Stomach (tissue), 9 donors: ENCODE results near the gene SPATA18. TPM values are rescaled to one million over a fixed set of nuclear protein-coding genes. Genes with fewer than 3 reads are reported as not detected.

Experiments used
- DNase-seq, 2 donors: peaks; one replicate each; pipeline versions ENCODE4 v3.0.0 to v3.0.0-alpha.2; 2013 to 2019
- H3K27ac ChIP-seq, 5 donors: fragments of 200-600 bp in 4 of 5; sonication (generic) in 4 of 5; one replicate each; pipeline ENCODE4 v1.5.1; 2013 to 2019; ENCODE audit warnings: mild to moderate bottlenecking in 1 of 5, moderate library complexity in 1 of 5
- H3K27me3 ChIP-seq, 3 donors: fragments of 200-600 bp; sonication (generic); one replicate each; pipeline ENCODE4 v1.5.1; 2017 to 2019; ENCODE audit warnings: mixed run types in 1 of 3
- H3K36me3 ChIP-seq, 4 donors: fragments of 200-600 bp; sonication (generic); 1 replicate in 3 of 4; 2 replicates in 1 of 4; pipeline ENCODE4 v1.5.1; 2016 to 2019
- H3K4me1 ChIP-seq, 4 donors: fragments of 200-600 bp; sonication (generic); one replicate each; pipeline ENCODE4 v1.5.1; 2016 to 2019
- H3K4me3 ChIP-seq, 4 donors: fragments of 200-600 bp; sonication (generic) in 3 of 4; one replicate each; pipeline ENCODE4 v1.5.1; 2016 to 2019; ENCODE audit warnings: mild to moderate bottlenecking in 1 of 4
- H3K9me3 ChIP-seq, 4 donors: fragments of 200-600 bp; sonication (generic); one replicate each; pipeline ENCODE4 v1.5.1; 2016 to 2019
- CTCF ChIP-seq, 7 experiments: fragments of 450-650 bp in 4 of 7; fragments of 200-600 bp in 3 of 7; sonication (generic) in 3 of 7; IDR thresholded peaks; one replicate each; pipeline ENCODE4 v1.5.1; 2016 to 2019; ENCODE audit warnings: antibody characterized with exemption in 7 of 7, control low read depth in 2 of 7, mild to moderate bottlenecking in 1 of 7
- EP300 ChIP-seq: sonication (generic); formaldehyde crosslinking; IDR thresholded peaks from one replicate; pipeline ENCODE4 v1.6.1; 2017; ENCODE audit warnings: antibody characterized with exemption
- POLR2A ChIP-seq, 4 donors: fragments of 450-650 bp; IDR thresholded peaks; one replicate each; pipeline ENCODE4 v1.6.1; 2016; ENCODE audit warnings: antibody characterized with exemption in 4 of 4, control low read depth in 2 of 4, mild to moderate bottlenecking in 1 of 4, moderate library complexity in 1 of 4
- POLR2AphosphoS5 ChIP-seq, 3 donors: sonication (generic); formaldehyde crosslinking; IDR thresholded peaks; one replicate each; pipeline ENCODE4 v1.6.1; 2016; ENCODE audit warnings: antibody characterized with exemption in 3 of 3
- WGBS, 5 donors: extraction: QIAGEN DNeasy Blood & Tissue Kit in 3 of 5; methylation state at CpG; one replicate each; pipeline versions ENCODE4 v1.1.5 to v1.1.7; 2013 to 2018; 5-methylcytosine and 5-hydroxymethylcytosine counted together
- intact Hi-C: fragments of 100-400 bp; cut with DNase I; formaldehyde crosslinking; loops from one replicate; pipeline ENCODE4 v1.15.1; 2023; ENCODE audit warnings: low total_unique reads
- polyA plus RNA-seq, 3 donors: library from polyadenylated mRNA; stranded (reverse); fragments of 200-250 nt; gene quantifications; one replicate each; pipeline ENCODE4 v1.2.3, GENCODE V29; 2013
- total RNA-seq, 5 donors: library from RNA; depleted of rRNA; stranded (reverse); fragments of >200 nt; gene quantifications; one replicate each; pipeline versions ENCODE4 v1.1.0 to v1.2.3, GENCODE V29; 2014 to 2016
- donor health status: healthy with polysubstance abuse.
- donor health status: Bipolar disorder and iron deficiency.
- donor health status: healthy.

SPATA18 gene
- total and polyA plus RNA-seq, 8 donors, result 1.8 to 21.1 (median 3.9) TPM; not detected in 1

DNA sequence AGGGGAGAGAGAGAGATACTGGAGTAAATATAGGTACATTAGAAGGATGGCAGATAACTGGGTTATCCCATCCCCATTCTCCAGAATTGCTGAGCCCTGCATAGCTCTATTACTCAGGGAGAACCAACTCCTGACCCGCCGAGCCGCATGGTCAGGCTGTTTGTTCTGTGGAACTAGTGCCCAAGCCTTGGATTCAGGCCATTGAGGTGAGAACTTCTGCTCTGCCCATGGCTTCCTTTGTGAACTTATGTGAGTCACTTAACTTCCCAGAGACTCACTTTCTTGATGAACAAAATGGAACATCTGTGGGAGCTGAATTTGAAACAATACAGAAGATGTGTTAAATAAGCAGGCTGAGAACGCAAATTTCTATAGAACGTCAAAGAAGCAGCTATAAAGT, 54.2 kb downstream of the SPATA18 start:
- whole genome bisulfite sequencing, 5 donors, result 70 to 82% (median 77%) methylated on average over 5 of the region's 5 CpGs

GRCh38 chr4:52106191-52106590, 55.1 kb downstream of the SPATA18 start:
- no peak for DNase-seq
- no peaks in the 10 kb centered on the region for H3K27me3 ChIP-seq
- no peak for TF ChIP-seq EP300
- TF ChIP-seq CTCF (IDR thresholded peaks at IDR 0.05), result no peak
- TF ChIP-seq POLR2A (IDR thresholded peaks at IDR 0.05), result no peak
- no peak overlapping the region for H3K4me3 ChIP-seq
- intact Hi-C loops, result no loop called here
- H3K9me3 ChIP-seq, result no peaks in the 10 kb centered on the region
- 43 to 64% (median 54%) methylated on average over 1 of the region's 1 CpG for WGBS, 5 donors
- H3K4me1 ChIP-seq, result no peaks in the 10 kb centered on the region
- no peaks in the 10 kb centered on the region for H3K36me3 ChIP-seq
- H3K27ac ChIP-seq, result no peak overlapping the region

More for the DNA sequence above, 54.2 kb downstream of the SPATA18 start:
- H3K9me3 ChIP-seq, result no peaks in the 10 kb centered on the region
- no peak for DNase-seq
- TF ChIP-seq POLR2AphosphoS5 (IDR thresholded peaks at IDR 0.05) (no peak), POLR2A (IDR thresholded peaks at IDR 0.05) (no peak), CTCF (IDR thresholded peaks at IDR 0.05) (no peak), EP300 (no peak)
- no peaks in the 10 kb centered on the region for H3K27me3 ChIP-seq
- intact Hi-C loops, result no loop called here
- H3K4me3 ChIP-seq, result no peak overlapping the region
- H3K4me1 ChIP-seq, result no peaks in the 10 kb centered on the region
- H3K36me3 ChIP-seq, result no peaks in the 10 kb centered on the region
- no peak overlapping the region for H3K27ac ChIP-seq

- H3K27me3 ChIP-seq, result no peaks in the 10 kb centered on the region
- H3K36me3 ChIP-seq, result no peaks in the 10 kb centered on the region
- no peak overlapping the region for H3K4me3 ChIP-seq
- H3K27ac ChIP-seq, result no peak overlapping the region
- H3K9me3 ChIP-seq, result no peaks in the 10 kb centered on the region
- intact Hi-C loops, result no loop called here
- no peaks in the 10 kb centered on the region for H3K4me1 ChIP-seq
- WGBS, 5 donors, result 57 to 74% (median 72%) methylated on average over 5 of the region's 5 CpGs
- DNase-seq, result no peak
- TF ChIP-seq POLR2AphosphoS5 (IDR thresholded peaks at IDR 0.05), result no peak
- no peak for TF ChIP-seq EP300
- no peak for TF ChIP-seq CTCF (IDR thresholded peaks at IDR 0.05)
- no peak for TF ChIP-seq POLR2A (IDR thresholded peaks at IDR 0.05)
These were observed 55.6 kb downstream of the SPATA18 start for GRCh38 chr4:52106660-52107059.

DNA sequence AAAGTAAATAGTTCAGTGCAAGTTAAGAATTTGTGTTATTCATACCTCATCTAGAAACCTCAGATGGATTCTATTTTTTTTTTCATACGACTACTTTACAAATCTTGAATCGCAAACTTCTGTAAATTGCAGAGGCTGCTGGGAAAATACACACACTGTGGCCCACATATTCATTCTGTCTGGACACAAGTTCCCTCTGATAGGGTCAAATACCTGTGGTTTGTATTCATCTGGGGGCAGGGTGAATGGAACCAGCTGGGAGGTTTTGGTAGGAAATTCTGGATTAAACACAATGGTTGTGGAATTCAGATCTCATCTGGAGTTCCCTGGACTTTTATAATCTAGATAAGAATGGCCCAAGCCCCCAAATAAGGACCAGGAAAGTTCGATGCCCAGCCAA, 56.2 kb downstream of the SPATA18 start:
- no peak for DNase-seq
- Histone ChIP-seq H3K27ac (no peak overlapping the region), H3K4me3 (no peak overlapping the region), H3K36me3 (no peaks in the 10 kb centered on the region), H3K4me1 (no peaks in the 10 kb centered on the region), H3K9me3 (no peaks in the 10 kb centered on the region), H3K27me3 (no peaks in the 10 kb centered on the region)
- intact Hi-C loops, result no loop called here
- TF ChIP-seq EP300 (no peak), CTCF (IDR thresholded peaks at IDR 0.05) (no peak), POLR2AphosphoS5 (IDR thresholded peaks at IDR 0.05) (no peak), POLR2A (IDR thresholded peaks at IDR 0.05) (no peak)
- WGBS, 5 donors, result 78 to 87% (median 83%) methylated on average over 3 of the region's 3 CpGs
